GM21526 (cell line): Measurements from ENCODE around the gene CABLES2.

ENCODE experiments used
- ATAC-seq: cut with Tn5 transposase; IDR thresholded peaks from one replicate; pipeline ENCODE4 v1.9.1; 2021; ENCODE audit warnings: moderate library complexity; ENCODE audit not compliant: unreplicated experiment, low FRiP score

Gene CABLES2

GRCh38 chr20:62420846-62421715 lies 14.0 kb upstream of the CABLES2 start:
- no peak for ATAC-seq

- ATAC-seq: no peak
Observed at GRCh38 chr20:62419759-62420158, 12.7 kb upstream of the CABLES2 start.

- ATAC-seq: no peak
Observed at GRCh38 chr20:62418709-62419487, 11.8 kb upstream of the CABLES2 start.

- no peak for ATAC-seq
Observed at GRCh38 chr20:62417981-62418708, 11.1 kb upstream of the CABLES2 start.

- no peak for ATAC-seq
Observed at GRCh38 chr20:62416651-62417637, 9.9 kb upstream of the CABLES2 start.

GRCh38 chr20:62415354-62416111 lies 8.4 kb upstream of the CABLES2 start:
- no peak for ATAC-seq

GRCh38 chr20:62413896-62414481 lies 6.9 kb upstream of the CABLES2 start:
- no peak for ATAC-seq

- no peak for ATAC-seq
Observed at GRCh38 chr20:62413025-62413570, 6.0 kb upstream of the CABLES2 start.

GRCh38 chr20:62412194-62413024 lies 5.3 kb upstream of the CABLES2 start:
- ATAC-seq: no peak

GRCh38 chr20:62411479-62412193 lies 4.6 kb upstream of the CABLES2 start:
- no peak for ATAC-seq

- ATAC-seq: no peak
Observed at GRCh38 chr20:62410746-62411478, 3.8 kb upstream of the CABLES2 start.

GRCh38 chr20:62409931-62410745 lies 3.1 kb upstream of the CABLES2 start:
- no peak for ATAC-seq

GRCh38 chr20:62409086-62409853 lies 2.2 kb upstream of the CABLES2 start:
- no peak for ATAC-seq

- ATAC-seq: no peak
Observed at GRCh38 chr20:62408640-62409039, 1.6 kb upstream of the CABLES2 start.

GRCh38 chr20:62408055-62408454 lies 970 bp upstream of the CABLES2 start:
- no peak for ATAC-seq
